Erythroblast (primary cell): ENCODE results near the gene AGXT2.

Experiments used
- GATA1 ChIP-seq: IDR thresholded peaks from 2 replicates; pipeline ENCODE4 v1.6.1; 2011; ENCODE audit warnings: low read depth, mild to moderate bottlenecking, control low read depth, low read length, moderate library complexity
- POLR2A ChIP-seq: IDR thresholded peaks from 2 replicates; pipeline ENCODE4 v1.6.1; 2011; ENCODE audit warnings: mild to moderate bottlenecking, low read length

DNA sequence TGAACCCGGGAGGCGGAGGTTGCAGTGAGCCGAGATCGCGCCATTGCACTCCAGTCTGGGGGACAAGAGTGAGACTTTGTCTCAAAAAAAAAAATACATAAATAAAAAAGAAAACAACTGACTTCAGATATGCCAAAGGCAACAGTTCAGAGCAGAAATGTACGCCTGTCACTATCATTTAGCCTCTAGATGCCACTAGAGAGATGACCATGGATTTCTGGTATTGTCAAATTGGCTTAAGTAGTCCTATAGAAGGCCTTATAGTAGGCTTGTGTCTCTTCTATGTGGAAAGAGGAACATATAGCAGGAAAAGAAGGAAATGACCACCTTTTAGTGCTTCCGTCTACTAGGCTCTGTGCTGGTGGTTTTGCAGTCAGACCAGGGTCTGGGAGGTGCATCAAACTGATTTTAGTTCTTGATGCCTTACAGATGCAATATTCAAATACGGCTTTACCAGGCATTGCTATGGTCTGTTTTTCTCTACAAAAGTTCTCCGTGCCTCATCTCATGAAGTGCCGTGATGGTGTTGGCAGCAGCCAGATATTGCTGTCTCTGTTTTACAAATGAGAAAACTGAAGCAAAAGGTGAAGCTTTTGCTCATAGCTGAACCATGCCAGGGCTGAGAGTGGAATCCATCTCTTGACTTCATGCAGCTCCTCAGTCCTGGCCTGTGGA is 17.2 kb downstream of the AGXT2 start:
- TF ChIP-seq POLR2A = no peak
- no peak for TF ChIP-seq GATA1
